Sigmoid colon (tissue), 7 donors: ENCODE results near the gene PKP1. TPM values are rescaled to one million over a fixed set of nuclear protein-coding genes. Genes with fewer than 3 reads are reported as not detected.

Source experiments
- DNase-seq: peaks from one replicate; pipeline ENCODE4 v3.0.0-alpha.2; 2019
- H3K27ac ChIP-seq, 4 donors: fragments of 200-600 bp; sonication (generic); one replicate each; pipeline ENCODE4 v1.5.1; 2016 to 2019; ENCODE audit warnings: mild to moderate bottlenecking in 1 of 4
- H3K27me3 ChIP-seq, 3 donors: fragments of 200-600 bp; sonication (generic); one replicate each; pipeline ENCODE4 v1.5.1; 2019; ENCODE audit warnings: mild to moderate bottlenecking in 1 of 3
- H3K36me3 ChIP-seq, 4 donors: fragments of 200-600 bp; sonication (generic); one replicate each; pipeline ENCODE4 v1.5.1; 2016 to 2019
- H3K4me1 ChIP-seq, 4 donors: fragments of 200-600 bp; sonication (generic); one replicate each; pipeline ENCODE4 v1.5.1; 2017 to 2019
- H3K4me3 ChIP-seq, 4 donors: fragments of 200-600 bp; sonication (generic); one replicate each; pipeline ENCODE4 v1.5.1; 2017 to 2019; ENCODE audit warnings: mild to moderate bottlenecking in 2 of 4, moderate library complexity in 1 of 4
- H3K9me3 ChIP-seq, 4 donors: fragments of 200-600 bp in 3 of 4; sonication (generic) in 3 of 4; one replicate each; pipeline versions ENCODE4 v1.5.1 to v1.6.1; 2013 to 2019
- CTCF ChIP-seq, 4 experiments: fragments of 450-650 bp in 3 of 4; fragments of 200-600 bp in 1 of 4; IDR thresholded peaks; one replicate each; pipeline ENCODE4 v1.5.1; 2016 to 2019; ENCODE audit warnings: antibody characterized with exemption in 4 of 4, mild to moderate bottlenecking in 3 of 4, moderate library complexity in 2 of 4
- EP300 ChIP-seq, 4 donors: sonication (generic); formaldehyde crosslinking; IDR thresholded peaks; one replicate each; pipeline ENCODE4 v1.6.1; 2017; ENCODE audit warnings: antibody characterized with exemption in 4 of 4
- POLR2A ChIP-seq, 2 donors: fragments of 450-650 bp; IDR thresholded peaks; one replicate each; pipeline ENCODE4 v1.6.1; 2016; ENCODE audit warnings: antibody characterized with exemption in 2 of 2, mild to moderate bottlenecking in 2 of 2, moderate library complexity in 2 of 2
- POLR2AphosphoS5 ChIP-seq, 4 donors: sonication (generic); formaldehyde crosslinking; IDR thresholded peaks; one replicate each; pipeline ENCODE4 v1.6.1; 2017; ENCODE audit warnings: antibody characterized with exemption in 4 of 4
- WGBS, 2 donors: extraction: QIAGEN DNeasy Blood & Tissue Kit; methylation state at CpG; one replicate each; pipeline ENCODE4 v1.1.7; 2013; 5-methylcytosine and 5-hydroxymethylcytosine counted together
- intact Hi-C: fragments of 100-400 bp; cut with DNase I; formaldehyde crosslinking; loops from one replicate; pipeline ENCODE4 v1.15.1; 2023
- polyA plus RNA-seq, 3 donors: library from polyadenylated mRNA; stranded (reverse); fragments of 200-250 nt; gene quantifications; one replicate each; pipeline ENCODE4 v1.2.3, GENCODE V29; 2013
- total RNA-seq, 4 donors: library from RNA; depleted of rRNA; stranded (reverse); fragments of >200 nt; gene quantifications; one replicate each; pipeline ENCODE4 v1.1.0, GENCODE V29; 2016
- donor health status: healthy with polysubstance abuse.
- donor health status: Bipolar disorder and iron deficiency.
- donor health status: healthy.

PKP1 gene
- total and polyA plus RNA-seq, 7 donors = under 0.01 to 0.60 (median 0.16) TPM; not detected in 2

GRCh38 chr1:201366696-201367095 lies 83.4 kb downstream of the PKP1 start:
- H3K27me3 ChIP-seq = no peaks in the 10 kb centered on the region
- WGBS, 2 donors = 75 to 76% methylated on average over 7 of the region's 7 CpGs
- no peaks in the 10 kb centered on the region for H3K36me3 ChIP-seq
- intact Hi-C loops = no loop called here
- H3K4me3 ChIP-seq = no peak overlapping the region
- no peaks in the 10 kb centered on the region for H3K9me3 ChIP-seq
- H3K4me1 ChIP-seq = no peaks in the 10 kb centered on the region
- H3K27ac ChIP-seq = no peak overlapping the region
- TF ChIP-seq CTCF (IDR thresholded peaks at IDR 0.05) (no peak), POLR2A (IDR thresholded peaks at IDR 0.05) (no peak), POLR2AphosphoS5 (IDR thresholded peaks at IDR 0.05) (no peak), EP300 (IDR thresholded peaks at IDR 0.05) (no peak)
- DNase-seq = no peak

GRCh38 chr1:201369209-201369608 lies 85.9 kb downstream of the PKP1 start:
- intact Hi-C loops = no loop called here
- no peak for DNase-seq
- WGBS, 2 donors = 74 to 77% methylated on average over 6 of the region's 6 CpGs

GRCh38 chr1:201370500-201370899 lies 87.2 kb downstream of the PKP1 start:
- no peak overlapping the region for H3K27ac ChIP-seq
- intact Hi-C loops = no loop called here
- no peaks in the 10 kb centered on the region for H3K36me3 ChIP-seq
- DNase-seq = no peak
- no peaks in the 10 kb centered on the region for H3K4me1 ChIP-seq
- TF ChIP-seq POLR2AphosphoS5 (IDR thresholded peaks at IDR 0.05) (no peak), EP300 (IDR thresholded peaks at IDR 0.05) (no peak), POLR2A (IDR thresholded peaks at IDR 0.05) (no peak), CTCF (IDR thresholded peaks at IDR 0.05) (no peak)
- H3K4me3 ChIP-seq = no peak overlapping the region
- WGBS, 2 donors = 72 to 73% methylated on average over 3 of the region's 3 CpGs
- H3K27me3 ChIP-seq = no peaks in the 10 kb centered on the region
- H3K9me3 ChIP-seq = no peaks in the 10 kb centered on the region

More at GRCh38 chr1:201369209-201369608, 85.9 kb downstream of the PKP1 start:
- Histone ChIP-seq H3K27me3 (no peaks in the 10 kb centered on the region), H3K36me3 (no peaks in the 10 kb centered on the region), H3K9me3 (no peaks in the 10 kb centered on the region), H3K4me1 (no peaks in the 10 kb centered on the region), H3K4me3 (no peak overlapping the region), H3K27ac (no peak overlapping the region)
- no peak for TF ChIP-seq CTCF (IDR thresholded peaks at IDR 0.05)
- TF ChIP-seq POLR2A (IDR thresholded peaks at IDR 0.05) = no peak
- no peak for TF ChIP-seq POLR2AphosphoS5 (IDR thresholded peaks at IDR 0.05)
- TF ChIP-seq EP300 (IDR thresholded peaks at IDR 0.05) = no peak

- Histone ChIP-seq H3K27me3 (no peaks in the 10 kb centered on the region), H3K27ac (no peak overlapping the region), H3K4me1 (no peaks in the 10 kb centered on the region), H3K9me3 (no peaks in the 10 kb centered on the region), H3K4me3 (no peak overlapping the region), H3K36me3 (no peaks in the 10 kb centered on the region)
- intact Hi-C loops = no loop called here
- DNase-seq = no peak
- TF ChIP-seq POLR2AphosphoS5 (IDR thresholded peaks at IDR 0.05) (no peak), CTCF (IDR thresholded peaks at IDR 0.05) (no peak), POLR2A (IDR thresholded peaks at IDR 0.05) (no peak), EP300 (IDR thresholded peaks at IDR 0.05) (no peak)
- WGBS, 2 donors = 84 to 87% methylated on average over 9 of the region's 9 CpGs
Observed at GRCh38 chr1:201371276-201371675, 88.0 kb downstream of the PKP1 start.

- TF ChIP-seq EP300 (IDR thresholded peaks at IDR 0.05) = no peak
- no peak for TF ChIP-seq CTCF (IDR thresholded peaks at IDR 0.05)
- no peak for TF ChIP-seq POLR2AphosphoS5 (IDR thresholded peaks at IDR 0.05)
- no peak for TF ChIP-seq POLR2A (IDR thresholded peaks at IDR 0.05)
- Histone ChIP-seq H3K27me3 (no peaks in the 10 kb centered on the region), H3K9me3 (no peaks in the 10 kb centered on the region), H3K27ac (no peak overlapping the region), H3K4me3 (no peak overlapping the region), H3K4me1 (no peaks in the 10 kb centered on the region), H3K36me3 (no peaks in the 10 kb centered on the region)
- 51 to 61% methylated on average over 6 of the region's 6 CpGs for WGBS, 2 donors
- intact Hi-C loops = no loop called here
- DNase-seq = no peak
Observed at GRCh38 chr1:201371792-201372191, 88.5 kb downstream of the PKP1 start.
